Neuronal stem cell (in vitro differentiated cells): Measurements from ENCODE around the gene LRRC61. TPM values are rescaled to one million over a fixed set of nuclear protein-coding genes. Genes with fewer than 3 reads are reported as not detected.
"Not testable (repeated sequence)": the region's sequence is repeated elsewhere in the genome, so short reads cannot be mapped to it uniquely, and the experiment has no call there.

Experiments used
- DNase-seq: peaks from one replicate; pipeline ENCODE4 v3.0.0-alpha.2; 2013; ENCODE audit warnings: low spot score
- H2AFZ ChIP-seq: one replicate; pipeline ENCODE4 v1.6.1; 2013; ENCODE audit warnings: mild to moderate bottlenecking, low read length, inconsistent platforms
- H2AK5ac ChIP-seq: 2 replicates; pipeline ENCODE4 v1.6.1; 2013; ENCODE audit warnings: low read depth, mild to moderate bottlenecking, inconsistent platforms, low read length, moderate library complexity, mixed read lengths
- H2BK120ac ChIP-seq: 2 replicates; pipeline ENCODE4 v1.6.1; 2013; ENCODE audit warnings: low read depth, mild to moderate bottlenecking, inconsistent platforms, low read length, moderate library complexity, mixed read lengths
- H2BK12ac ChIP-seq: one replicate; pipeline ENCODE4 v1.6.1; 2013; ENCODE audit warnings: low read length, inconsistent platforms
- H2BK15ac ChIP-seq: 2 replicates; pipeline ENCODE4 v1.6.1; 2013; ENCODE audit warnings: mild to moderate bottlenecking, low read length, inconsistent platforms, mixed read lengths
- H2BK5ac ChIP-seq: one replicate; pipeline ENCODE4 v1.6.1; 2013; ENCODE audit warnings: inconsistent platforms, mild to moderate bottlenecking, low read length, moderate library complexity
- H3K14ac ChIP-seq: one replicate; pipeline ENCODE4 v1.6.1; 2013; ENCODE audit warnings: low read length, inconsistent platforms
- H3K18ac ChIP-seq: 2 replicates; pipeline ENCODE4 v1.6.1; 2013; ENCODE audit warnings: low read length, inconsistent platforms
- H3K23ac ChIP-seq: 2 replicates; pipeline ENCODE4 v1.6.1; 2013; ENCODE audit warnings: low read depth, mild to moderate bottlenecking, mixed read lengths, low read length, inconsistent platforms; ENCODE audit not compliant: poor library complexity
- H3K27ac ChIP-seq: replicated peaks from 3 replicates; pipeline ENCODE4 v1.5.1; 2013; ENCODE audit warnings: low read length, inconsistent platforms
- H3K27me3 ChIP-seq, 3 experiments: 2 replicates each; pipeline ENCODE4 v1.6.1; 2013; ENCODE audit warnings: low read length in 3 of 3, mild to moderate bottlenecking in 2 of 3, inconsistent platforms in 1 of 3, low read depth in 1 of 3, mixed read lengths in 1 of 3, moderate library complexity in 1 of 3; ENCODE audit not compliant: control insufficient read depth in 3 of 3, insufficient read depth in 3 of 3
- H3K36me3 ChIP-seq, 2 donors: replicated peaks in 1 of 2; 2 replicates each; pipeline ENCODE4 v1.6.1; 2013; ENCODE audit warnings: low read length in 2 of 2; ENCODE audit not compliant: control insufficient read depth in 2 of 2, insufficient read depth in 2 of 2
- H3K4ac ChIP-seq: 2 replicates; pipeline ENCODE4 v1.6.1; 2013; ENCODE audit warnings: inconsistent platforms, mild to moderate bottlenecking, low read length, moderate library complexity
- H3K4me1 ChIP-seq, 2 donors: 1 replicate in 1 of 2; 2 replicates in 1 of 2; pipeline ENCODE4 v1.6.1; 2013; ENCODE audit warnings: low read length in 2 of 2, low read depth in 1 of 2; ENCODE audit not compliant: control insufficient read depth in 2 of 2, insufficient read depth in 1 of 2
- H3K4me2 ChIP-seq: one replicate; pipeline ENCODE4 v1.6.1; 2013; ENCODE audit warnings: mild to moderate bottlenecking, low read length, inconsistent platforms; ENCODE audit not compliant: insufficient read depth, poor library complexity, severe bottlenecking
- H3K4me3 ChIP-seq, 2 donors: 2 replicates each; pipeline ENCODE4 v1.5.1; 2013; ENCODE audit warnings: low read length in 2 of 2, mild to moderate bottlenecking in 2 of 2, inconsistent platforms in 1 of 2, moderate library complexity in 1 of 2
- H3K79me1 ChIP-seq: one replicate; pipeline ENCODE4 v1.6.1; 2013; ENCODE audit warnings: low read depth, mild to moderate bottlenecking, inconsistent platforms, low read length, moderate library complexity
- H3K9ac ChIP-seq: one replicate; pipeline ENCODE4 v1.6.1; 2013; ENCODE audit warnings: mild to moderate bottlenecking, low read depth, low read length, inconsistent platforms; ENCODE audit not compliant: poor library complexity
- H3K9me3 ChIP-seq, 2 donors: replicated peaks in 1 of 2; 2 replicates each; pipeline versions ENCODE3 to v1.6.1; 2013; ENCODE audit warnings: low read length in 2 of 2, mild to moderate bottlenecking in 2 of 2, inconsistent platforms in 1 of 2, low read depth in 1 of 2, mixed read lengths in 1 of 2, moderate library complexity in 1 of 2; ENCODE audit not compliant: control insufficient read depth in 2 of 2, insufficient read depth in 1 of 2
- H4K8ac ChIP-seq: one replicate; pipeline ENCODE4 v1.6.1; 2013; ENCODE audit warnings: low read depth, mild to moderate bottlenecking, inconsistent platforms, low read length, moderate library complexity
- H4K91ac ChIP-seq: one replicate; pipeline ENCODE4 v1.6.1; 2013; ENCODE audit warnings: low read length, low read depth, mild to moderate bottlenecking, inconsistent platforms; ENCODE audit not compliant: poor library complexity
- WGBS, 2 donors: extraction: QIAGEN DNeasy Blood & Tissue Kit; methylation state at CpG; one replicate each; pipeline ENCODE4 v1.1.7; 2013; ENCODE audit warnings: missing lambda C conversion rate in 2 of 2, mixed read lengths in 1 of 2; ENCODE audit not compliant: insufficient read length in 2 of 2, insufficient replicate concordance in 1 of 2; ENCODE audit errors: extremely low coverage in 2 of 2; 5-methylcytosine and 5-hydroxymethylcytosine counted together
- polyA plus RNA-seq, 2 experiments: library from polyadenylated mRNA; stranded (reverse); fragments of 200-250 nt; gene quantifications; one replicate each; pipeline ENCODE4 v1.2.3, GENCODE V29; 2013

LRRC61 gene
- 0.81 TPM for polyA plus RNA-seq (2013, experiment 1 of 2)
- polyA plus RNA-seq (2013, experiment 2 of 2), result 0.79 TPM

GRCh38 chr7:150322833-150323681 lies at the start of gene LRRC61, which contains the start of gene ACTR3C:
Gene LRRC61, plus strand, starts transcription at chr7:150323355. Its CDS starts 13,507 bp downstream, at chr7:150336862.
Gene ACTR3C, minus strand, starts transcription at chr7:150323545. Its CDS starts 28,249 bp downstream, at chr7:150295296.
- no CpG with 5 or more reads among the region's 82 CpGs for WGBS, 2 donors
- Histone ChIP-seq H2BK5ac (no peak within 1 kb of the TSS), H2BK120ac (no peak within 1 kb of the TSS), H3K14ac (no peak within 1 kb of the TSS), H3K27me3 (no peaks in the 10 kb centered on the region), H3K79me1 (no peaks in the 10 kb centered on the region), H3K4me3 (peak within 1 kb of the TSS in 1 of 2 donors; percentile 36), H3K9ac (no peak within 1 kb of the TSS), H4K91ac (no peak within 1 kb of the TSS), H3K27ac (no peak within 1 kb of the TSS), H4K8ac (no peak within 1 kb of the TSS), H3K9me3 (no peaks in the 10 kb centered on the region), H3K36me3 (no peaks in the 10 kb centered on the region), H2BK15ac (no peak within 1 kb of the TSS), H2AK5ac (peak within 1 kb of the TSS; percentile 10), H2BK12ac (no peak within 1 kb of the TSS), H3K4ac (no peak within 1 kb of the TSS), H2AFZ (peak within 1 kb of the TSS; percentile 83), H3K23ac (peak within 1 kb of the TSS; percentile 62), H3K4me1 (peaks cover 4 to 8% of the 10 kb centered on the region in 2 donors), H3K4me2 (no peak within 1 kb of the TSS), H3K18ac (no peak within 1 kb of the TSS)
- no peak for DNase-seq

- DNase-seq, result not testable (repeated sequence)
- no CpG with 5 or more reads among the region's 6 CpGs for WGBS, 2 donors
Measured at GRCh38 chr7:150276132-150276695, 46.9 kb upstream of the LRRC61 start.

GRCh38 chr7:150278383-150278782 lies 44.8 kb upstream of the LRRC61 start:
- not testable (repeated sequence) for DNase-seq, H3K27ac ChIP-seq, H3K23ac ChIP-seq, H3K18ac ChIP-seq, H4K91ac ChIP-seq, H2BK5ac ChIP-seq, H3K14ac ChIP-seq, H3K9me3 ChIP-seq, H3K4me1 ChIP-seq, H2AFZ ChIP-seq, H2BK120ac ChIP-seq, H3K4me2 ChIP-seq, H2BK12ac ChIP-seq, H3K27me3 ChIP-seq, H3K79me1 ChIP-seq, H2BK15ac ChIP-seq, H2AK5ac ChIP-seq, H3K9ac ChIP-seq, H4K8ac ChIP-seq, H3K36me3 ChIP-seq, H3K4ac ChIP-seq, H3K4me3 ChIP-seq
- no CpG with 5 or more reads among the region's 11 CpGs for WGBS, 2 donors

More at GRCh38 chr7:150276132-150276695, 46.9 kb upstream of the LRRC61 start:
- not testable (repeated sequence) for H3K9ac ChIP-seq, H3K27me3 ChIP-seq, H3K79me1 ChIP-seq, H3K4me3 ChIP-seq, H2AK5ac ChIP-seq, H4K91ac ChIP-seq, H3K4me2 ChIP-seq, H2BK120ac ChIP-seq, H3K27ac ChIP-seq, H4K8ac ChIP-seq, H3K4ac ChIP-seq, H3K4me1 ChIP-seq, H2BK12ac ChIP-seq, H3K14ac ChIP-seq, H3K18ac ChIP-seq, H3K9me3 ChIP-seq, H2BK15ac ChIP-seq, H2AFZ ChIP-seq, H3K36me3 ChIP-seq, H3K23ac ChIP-seq, H2BK5ac ChIP-seq
